Tibial nerve (tissue), 4 donors: ENCODE results near the gene TMEM235. TPM values are rescaled to one million over a fixed set of nuclear protein-coding genes. Genes with fewer than 3 reads are reported as not detected.

Source experiments
- DNase-seq, 2 donors: peaks; one replicate each; pipeline ENCODE4 v3.0.0-alpha.2; 2019; ENCODE audit warnings: low spot score in 2 of 2
- H3K27ac ChIP-seq, 4 donors: fragments of 200-600 bp; sonication (generic) in 3 of 4; one replicate each; pipeline ENCODE4 v1.5.1; 2017 to 2019; ENCODE audit warnings: mild to moderate bottlenecking in 1 of 4
- H3K27me3 ChIP-seq, 2 donors: fragments of 200-600 bp; sonication (generic) in 1 of 2; one replicate each; pipeline versions ENCODE4 v1.5.1 to v1.6.0; 2017 to 2019
- H3K36me3 ChIP-seq, 3 donors: fragments of 200-600 bp; sonication (generic); one replicate each; pipeline ENCODE4 v1.5.1; 2018 to 2019
- H3K4me1 ChIP-seq, 4 donors: fragments of 200-600 bp; sonication (generic) in 3 of 4; one replicate each; pipeline ENCODE4 v1.5.1; 2017 to 2019
- H3K4me3 ChIP-seq, 4 donors: fragments of 200-600 bp; sonication (generic) in 3 of 4; one replicate each; pipeline ENCODE4 v1.5.1; 2017 to 2019; ENCODE audit warnings: mild to moderate bottlenecking in 1 of 4, moderate library complexity in 1 of 4
- H3K9me3 ChIP-seq, 4 donors: fragments of 200-600 bp; sonication (generic) in 3 of 4; one replicate each; pipeline ENCODE4 v1.5.1; 2017 to 2019
- CTCF ChIP-seq, 5 experiments: fragments of 200-600 bp in 3 of 5; fragments of 450-650 bp in 2 of 5; sonication (generic) in 3 of 5; IDR thresholded peaks; one replicate each; pipeline ENCODE4 v1.5.1; 2016 to 2019; ENCODE audit warnings: antibody characterized with exemption in 5 of 5, mild to moderate bottlenecking in 3 of 5, moderate library complexity in 2 of 5
- EP300 ChIP-seq, 2 donors: sonication (generic); formaldehyde crosslinking; IDR thresholded peaks; one replicate each; pipeline ENCODE4 v1.6.1; 2017; ENCODE audit warnings: antibody characterized with exemption in 2 of 2, mild to moderate bottlenecking in 1 of 2
- POLR2A ChIP-seq, 2 donors: fragments of 450-650 bp; IDR thresholded peaks; one replicate each; pipeline ENCODE4 v1.6.1; 2017; ENCODE audit warnings: antibody characterized with exemption in 2 of 2, mild to moderate bottlenecking in 2 of 2, moderate library complexity in 2 of 2
- WGBS, 2 donors: methylation state at CpG; one replicate each; pipeline ENCODE4 v1.1.5; 2018; 5-methylcytosine and 5-hydroxymethylcytosine counted together
- total RNA-seq, 4 donors: library from RNA; depleted of rRNA; stranded (reverse); fragments of >200 nt; gene quantifications; one replicate each; pipeline ENCODE4 v1.1.0, GENCODE V29; 2016

The TMEM235 gene
- total RNA-seq, 4 donors from 2014 or later: not detected

GRCh38 chr17:78263736-78264340 lies 32.4 kb downstream of the TMEM235 start:
- Histone ChIP-seq H3K9me3 (no peaks in the 10 kb centered on the region), H3K27me3 (peaks cover 0 to 7% of the 10 kb centered on the region in 2 donors), H3K36me3 (no peaks in the 10 kb centered on the region), H3K27ac (peak overlapping the region in 2 of 4 donors; percentile 21 to 54), H3K4me3 (no peak overlapping the region), H3K4me1 (peaks cover 0 to 16% (median 7%) of the 10 kb centered on the region in 4 donors)
- no peak for TF ChIP-seq EP300 (IDR thresholded peaks at IDR 0.05)
- TF ChIP-seq CTCF (IDR thresholded peaks at IDR 0.05): no peak
- no peak for TF ChIP-seq POLR2A (IDR thresholded peaks at IDR 0.05)
- 84 to 90% methylated on average over 9 of the region's 9 CpGs for whole genome bisulfite sequencing, 2 donors
- no peak for DNase-seq

GRCh38 chr17:78264590-78264989 lies 33.2 kb downstream of the TMEM235 start:
- no peak overlapping the region for H3K4me3 ChIP-seq
- H3K36me3 ChIP-seq: no peaks in the 10 kb centered on the region
- peaks cover 0 to 20% (median 11%) of the 10 kb centered on the region in 4 donors for H3K4me1 ChIP-seq
- no peak for DNase-seq
- no peaks in the 10 kb centered on the region for H3K9me3 ChIP-seq
- TF ChIP-seq EP300 (IDR thresholded peaks at IDR 0.05) (no peak), POLR2A (IDR thresholded peaks at IDR 0.05) (no peak), CTCF (IDR thresholded peaks at IDR 0.05) (no peak)
- H3K27ac ChIP-seq: no peak overlapping the region
- peaks cover 0 to 12% of the 10 kb centered on the region in 2 donors for H3K27me3 ChIP-seq
- WGBS, 2 donors: 64 to 74% methylated on average over 5 of the region's 5 CpGs

- H3K4me1 ChIP-seq: peaks cover 0 to 24% (median 15%) of the 10 kb centered on the region in 4 donors
- H3K27me3 ChIP-seq: peaks cover 0 to 17% of the 10 kb centered on the region in 2 donors
- WGBS, 2 donors: 95% methylated on average over 10 of the region's 10 CpGs
- TF ChIP-seq POLR2A (IDR thresholded peaks at IDR 0.05): no peak
- no peak for TF ChIP-seq CTCF (IDR thresholded peaks at IDR 0.05)
- TF ChIP-seq EP300 (IDR thresholded peaks at IDR 0.05): no peak
- no peak for DNase-seq
- H3K9me3 ChIP-seq: no peaks in the 10 kb centered on the region
- H3K36me3 ChIP-seq: no peaks in the 10 kb centered on the region
- no peak overlapping the region for H3K27ac ChIP-seq
- no peak overlapping the region for H3K4me3 ChIP-seq
Measured at GRCh38 chr17:78265121-78265520, 33.7 kb downstream of the TMEM235 start.

- peaks cover 0 to 29% of the 10 kb centered on the region in 2 donors for H3K27me3 ChIP-seq
- H3K36me3 ChIP-seq: no peaks in the 10 kb centered on the region
- WGBS, 2 donors: 77 to 78% methylated on average over 6 of the region's 6 CpGs
- TF ChIP-seq EP300 (IDR thresholded peaks at IDR 0.05) (no peak), CTCF (IDR thresholded peaks at IDR 0.05) (no peak), POLR2A (IDR thresholded peaks at IDR 0.05) (no peak)
- no peaks in the 10 kb centered on the region for H3K9me3 ChIP-seq
- H3K4me1 ChIP-seq: peaks cover 0 to 24% (median 15%) of the 10 kb centered on the region in 4 donors
- H3K4me3 ChIP-seq: no peak overlapping the region
- H3K27ac ChIP-seq: no peak overlapping the region
- no peak for DNase-seq
Measured at GRCh38 chr17:78266231-78266631, 34.8 kb downstream of the TMEM235 start.

- no peak for DNase-seq
- no peaks in the 10 kb centered on the region for H3K36me3 ChIP-seq
- TF ChIP-seq CTCF (IDR thresholded peaks at IDR 0.05) (no peak), EP300 (IDR thresholded peaks at IDR 0.05) (no peak), POLR2A (IDR thresholded peaks at IDR 0.05) (no peak)
- H3K27me3 ChIP-seq: peaks cover 0 to 34% of the 10 kb centered on the region in 2 donors
- no peaks in the 10 kb centered on the region for H3K9me3 ChIP-seq
- no peak overlapping the region for H3K27ac ChIP-seq
- 84% methylated on average over 9 of the region's 9 CpGs for WGBS, 2 donors
- H3K4me1 ChIP-seq: peaks cover 0 to 24% (median 15%) of the 10 kb centered on the region in 4 donors
- H3K4me3 ChIP-seq: no peak overlapping the region
Measured at GRCh38 chr17:78266771-78267170, 35.3 kb downstream of the TMEM235 start.
